Diencephalon (tissue), 1 donor: ENCODE data around the gene KIAA0513. TPM values are rescaled to one million over a fixed set of nuclear protein-coding genes. Genes with fewer than 3 reads are reported as not detected.

Experiments used
- total RNA-seq: library from RNA; depleted of rRNA; stranded (reverse); fragments of >200 nt; gene quantifications from one replicate; pipeline ENCODE4 v1.2.3, GENCODE V29; 2014

KIAA0513 gene, protein sequence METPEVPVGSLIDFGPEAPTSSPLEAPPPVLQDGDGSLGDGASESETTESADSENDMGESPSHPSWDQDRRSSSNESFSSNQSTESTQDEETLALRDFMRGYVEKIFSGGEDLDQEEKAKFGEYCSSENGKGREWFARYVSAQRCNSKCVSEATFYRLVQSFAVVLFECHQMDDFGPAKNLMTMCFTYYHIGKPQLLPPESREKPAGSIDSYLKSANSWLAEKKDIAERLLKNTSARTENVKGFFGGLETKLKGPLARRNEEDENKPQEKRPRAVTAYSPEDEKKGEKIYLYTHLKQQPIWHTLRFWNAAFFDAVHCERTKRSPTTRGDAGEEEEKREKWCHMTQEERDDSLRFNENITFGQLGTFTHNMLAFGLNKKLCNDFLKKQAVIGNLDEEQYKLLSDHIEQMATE
- total RNA-seq = 49.4 TPM

GRCh38 chr16:85027349-85027957 lies at the start of gene KIAA0513:
KIAA0513 (plus strand) TSS chr16:85027795; CDS start chr16:85067072, 39,277 bp downstream.

DNA sequence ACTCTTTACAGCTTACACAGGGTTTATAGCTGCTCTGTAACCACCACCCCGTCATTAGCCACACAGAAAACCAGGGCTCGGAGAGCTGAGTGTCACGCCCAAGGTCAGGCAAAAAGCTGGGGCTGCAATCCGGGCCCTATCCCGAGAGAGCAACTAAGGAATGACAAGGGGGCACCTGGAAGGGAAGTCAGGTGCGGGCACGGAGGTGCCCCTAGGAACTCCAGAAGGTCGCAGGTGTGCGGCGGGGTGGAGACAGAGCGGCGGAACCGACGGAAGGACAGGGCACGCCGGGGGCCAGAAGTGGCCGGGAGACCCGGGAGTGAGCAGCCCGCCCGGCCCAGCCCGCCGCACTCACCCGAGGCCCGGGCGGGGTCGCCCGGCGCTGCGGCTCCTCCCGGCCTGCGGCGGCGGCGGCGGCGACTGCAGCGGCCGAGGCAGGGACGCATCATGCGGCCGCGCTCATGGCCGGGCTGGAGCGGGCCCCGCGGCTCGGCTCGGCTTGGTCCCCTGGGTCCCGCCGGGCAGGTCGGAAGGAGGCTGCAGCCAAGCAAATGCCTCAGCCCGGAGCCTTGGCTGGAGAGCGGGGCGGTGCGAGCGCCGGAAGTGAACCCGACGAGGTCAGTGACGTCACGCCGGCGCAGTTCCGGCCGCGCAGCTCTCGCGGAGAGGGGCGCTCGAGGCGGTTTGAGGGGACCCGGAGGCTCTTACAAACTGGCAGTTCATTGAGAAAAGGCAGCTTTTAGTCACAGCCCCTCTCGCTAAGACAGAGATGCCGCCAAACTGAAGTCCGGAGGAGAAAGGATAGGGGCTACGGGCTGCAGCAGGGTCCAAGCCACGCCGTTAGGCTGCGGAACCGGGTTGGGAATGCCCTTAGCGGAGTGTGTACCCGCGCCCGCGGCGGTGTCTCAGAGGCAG lies 16.4 kb upstream of the KIAA0513 start, which contains the start of gene ZDHHC7:
Gene ZDHHC7, minus strand, starts transcription at position 605 of the 915 bp plus-strand sequence. CDS start 20,917 bp downstream, outside the sequence.

GRCh38 chr16:85112364-85112763 lies 84.8 kb downstream of the KIAA0513 start, which contains the start of gene CIBAR2:
CIBAR2 (minus strand) TSS chr16:85112472; CDS start chr16:85112352, 120 bp downstream.

Other genes with a start within 250 kb of the KIAA0513 start
- gene CRISPLD2, start 207.8 kb upstream of the KIAA0513 start, total RNA-seq = 4.6 TPM
- 31.1 TPM for gene ZDHHC7, start 16.3 kb upstream of the KIAA0513 start, total RNA-seq
- 4.8 TPM for gene CIBAR2, start 84.7 kb downstream of the KIAA0513 start, total RNA-seq